Caco-2 (cell line): Measurements from ENCODE around the gene MRE11. TPM values are rescaled to one million over a fixed set of nuclear protein-coding genes. Genes with fewer than 3 reads are reported as not detected.
A peak's percentile ranks its signal among the peaks of the same experiment; 100 is the strongest.

ENCODE experiments used
- BruUV-seq: library from RNA; stranded (reverse); fragments of 400-500 nt; replicated peaks from 2 replicates; lab custom pipeline; 2021; lab: Mats Ljungman, UMichigan
- CTCF ChIA-PET: fragments of 300-600 bp; sonication (Branson Sonifier 250); formaldehyde crosslinking; loops from one replicate; lab custom pipeline; 2022; ENCODE audit warnings: antibody characterized with exemption; lab: Charles Lee
- POLR2A ChIA-PET: fragments of 300-600 bp; sonication (Branson Sonifier 250); formaldehyde crosslinking; loops from one replicate; lab custom pipeline; 2022; ENCODE audit warnings: antibody characterized with exemption; lab: Charles Lee
- DNase-seq, 2 experiments: peaks; one replicate each; pipeline versions ENCODE4 v3.0.0 to v3.0.0-alpha.2; 2020 to 2022
- H3K27me3 ChIP-seq: replicated peaks from 2 replicates; pipeline ENCODE4 v1.6.0; 2011; ENCODE audit warnings: low read length; ENCODE audit not compliant: control insufficient read depth, insufficient read depth
- H3K36me3 ChIP-seq: 2 replicates; pipeline ENCODE4 v1.5.1; 2011; ENCODE audit warnings: low read length; ENCODE audit not compliant: control insufficient read depth, insufficient read depth
- H3K4me1 ChIP-seq: fragments of 250-450 bp; sonication (Bioruptor Pico); 2 replicates; pipeline ENCODE4 v1.5.1; 2020; ENCODE audit warnings: mild to moderate bottlenecking
- H3K4me3 ChIP-seq: 2 replicates; pipeline ENCODE4 v1.5.1; 2011; ENCODE audit warnings: low read depth, mild to moderate bottlenecking, control low read depth, low read length
- H3K9me3 ChIP-seq: fragments of 250-450 bp; sonication (Bioruptor Pico); 2 replicates; pipeline ENCODE4 v1.5.1; 2020; ENCODE audit warnings: mild to moderate bottlenecking, moderate library complexity
- H3K27ac Mint-ChIP-seq: one replicate; pipeline ENCODE4 v1.8.0; 2022; ENCODE audit warnings: mixed read lengths; ENCODE audit not compliant: unreplicated experiment
- H3K27me3 Mint-ChIP-seq: one replicate; pipeline ENCODE4 v1.8.0; 2022; ENCODE audit warnings: mixed read lengths; ENCODE audit not compliant: insufficient read depth, unreplicated experiment
- H3K36me3 Mint-ChIP-seq: one replicate; pipeline ENCODE4 v1.8.0; 2022; ENCODE audit warnings: mild to moderate bottlenecking, mixed read lengths; ENCODE audit not compliant: insufficient read depth, unreplicated experiment
- H3K4me1 Mint-ChIP-seq: one replicate; pipeline ENCODE4 v1.8.0; 2022; ENCODE audit warnings: low read depth, mixed read lengths; ENCODE audit not compliant: unreplicated experiment
- H3K4me3 Mint-ChIP-seq: one replicate; pipeline ENCODE4 v1.8.0; 2022; ENCODE audit warnings: mild to moderate bottlenecking, moderate library complexity, mixed read lengths; ENCODE audit not compliant: unreplicated experiment
- H3K9me3 Mint-ChIP-seq: one replicate; pipeline ENCODE4 v1.8.0; 2022; ENCODE audit warnings: mixed read lengths; ENCODE audit not compliant: unreplicated experiment
- intact Hi-C: fragments of 100-400 bp; cut with micrococcal nuclease; formaldehyde crosslinking; loops from one replicate; pipeline ENCODE4 v1.10.0; 2022; ENCODE audit not compliant: unreplicated experiment
- total RNA-seq: library from RNA; stranded (reverse); gene quantifications from 2 replicates; pipeline ENCODE4 v1.2.3, GENCODE V29; 2022
- TF ChIP-seq, protein P1 (sequence below), 2 experiments: fragments of 200-600 bp in 1 of 2; IDR thresholded peaks; 1 replicate in 1 of 2; 2 replicates in 1 of 2; pipeline versions ENCODE4 v1.5.1 to v1.8.0; 2011 to 2022; ENCODE audit warnings: antibody characterized with exemption in 1 of 2, control low read depth in 1 of 2, inconsistent platforms in 1 of 2, low read depth in 1 of 2, low read length in 1 of 2, mild to moderate bottlenecking in 1 of 2, moderate library complexity in 1 of 2; ENCODE audit not compliant: insufficient read depth in 1 of 2, severe bottlenecking in 1 of 2, unreplicated experiment in 1 of 2

MRE11 gene
- total RNA-seq, 1 experiment from 2014 or later, result 80.0 TPM

DNA sequence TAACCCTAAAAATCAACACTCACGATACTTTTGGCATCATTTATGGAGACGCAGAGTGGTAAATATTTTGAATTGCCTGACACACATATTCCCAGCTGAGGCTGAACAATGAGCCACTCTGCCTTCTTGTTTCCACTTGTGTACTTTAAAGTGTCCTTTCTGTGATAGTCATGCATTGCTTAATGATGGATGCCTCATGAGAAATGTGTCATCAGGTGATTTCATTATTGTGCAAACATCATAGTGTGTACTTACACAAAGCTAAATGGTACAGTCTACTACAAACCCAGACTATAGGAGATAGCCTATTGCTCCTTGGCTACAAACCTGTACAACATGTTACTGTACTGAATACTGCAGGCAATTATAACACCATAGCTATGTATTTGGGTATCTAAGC, 44.2 kb downstream of the MRE11 start:
- Mint-ChIP-seq H3K4me3 (no peak overlapping the region), H3K36me3 (peaks cover 42% of the 10 kb centered on the region), H3K27me3 (no peaks in the 10 kb centered on the region), H3K9me3 (no peaks in the 10 kb centered on the region), H3K4me1 (no peaks in the 10 kb centered on the region), H3K27ac (no peak overlapping the region)
- no peaks in the 10 kb centered on the region for H3K27me3 ChIP-seq
- intact Hi-C loops, result no loop called here
- ChIA-PET POLR2A (no interaction called here), CTCF (no interaction called here)
- H3K9me3 ChIP-seq, result no peaks in the 10 kb centered on the region
- BruUV-seq, result no TSS peak
- peaks cover 5% of the 10 kb centered on the region; the same call in 1 of the 2 replicates for H3K4me1 ChIP-seq
- peak in 1 of 2 experiments; percentile 19 for DNase-seq
- H3K4me3 ChIP-seq, result no peak overlapping the region
- TF ChIP-seq, protein P1, sequence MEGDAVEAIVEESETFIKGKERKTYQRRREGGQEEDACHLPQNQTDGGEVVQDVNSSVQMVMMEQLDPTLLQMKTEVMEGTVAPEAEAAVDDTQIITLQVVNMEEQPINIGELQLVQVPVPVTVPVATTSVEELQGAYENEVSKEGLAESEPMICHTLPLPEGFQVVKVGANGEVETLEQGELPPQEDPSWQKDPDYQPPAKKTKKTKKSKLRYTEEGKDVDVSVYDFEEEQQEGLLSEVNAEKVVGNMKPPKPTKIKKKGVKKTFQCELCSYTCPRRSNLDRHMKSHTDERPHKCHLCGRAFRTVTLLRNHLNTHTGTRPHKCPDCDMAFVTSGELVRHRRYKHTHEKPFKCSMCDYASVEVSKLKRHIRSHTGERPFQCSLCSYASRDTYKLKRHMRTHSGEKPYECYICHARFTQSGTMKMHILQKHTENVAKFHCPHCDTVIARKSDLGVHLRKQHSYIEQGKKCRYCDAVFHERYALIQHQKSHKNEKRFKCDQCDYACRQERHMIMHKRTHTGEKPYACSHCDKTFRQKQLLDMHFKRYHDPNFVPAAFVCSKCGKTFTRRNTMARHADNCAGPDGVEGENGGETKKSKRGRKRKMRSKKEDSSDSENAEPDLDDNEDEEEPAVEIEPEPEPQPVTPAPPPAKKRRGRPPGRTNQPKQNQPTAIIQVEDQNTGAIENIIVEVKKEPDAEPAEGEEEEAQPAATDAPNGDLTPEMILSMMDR (IDR thresholded peaks at IDR 0.05; ENCODE audit: insufficient read depth in 1 of 2, low read depth in 1 of 2, low read length in 1 of 2, severe bottlenecking in 1 of 2, unreplicated experiment in 1 of 2), result no peak
- 0 out of 2 replicates have a peak, but pooled peaks cover 1% of the 10 kb centered on the region for H3K36me3 ChIP-seq

DNA sequence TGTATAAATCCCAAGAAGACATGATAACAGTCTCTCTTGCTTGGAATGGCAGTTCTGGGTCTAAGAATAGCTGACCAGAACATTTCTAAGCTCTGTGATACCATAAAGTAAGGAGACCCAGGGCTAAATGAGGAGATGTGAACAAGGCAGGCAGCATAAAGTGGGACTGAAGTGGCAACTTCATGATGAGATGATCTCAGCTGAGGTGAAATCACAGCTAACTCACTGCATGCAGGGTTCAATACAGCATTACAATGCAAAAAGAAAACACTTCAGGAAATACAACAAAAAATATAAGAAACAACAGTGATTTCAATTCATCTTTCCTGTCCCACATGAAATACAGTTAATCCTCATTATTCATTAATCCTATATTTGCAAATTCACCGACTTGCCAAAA, 44.6 kb downstream of the MRE11 start:
- Histone ChIP-seq H3K4me3 (no peak overlapping the region), H3K4me1 (peaks cover 5% of the 10 kb centered on the region; the same call in 1 of the 2 replicates), H3K36me3 (0 out of 2 replicates have a peak, but pooled peaks cover 1% of the 10 kb centered on the region), H3K27me3 (no peaks in the 10 kb centered on the region), H3K9me3 (no peaks in the 10 kb centered on the region)
- no TSS peak for BruUV-seq
- TF ChIP-seq, protein P1 (IDR thresholded peaks at IDR 0.05; ENCODE audit: insufficient read depth in 1 of 2, low read depth in 1 of 2, low read length in 1 of 2, severe bottlenecking in 1 of 2, unreplicated experiment in 1 of 2), result no peak
- ChIA-PET POLR2A (no interaction called here), CTCF (no interaction called here)
- intact Hi-C loops, result no loop called here
- H3K4me3 Mint-ChIP-seq, result no peak overlapping the region
- H3K27me3 Mint-ChIP-seq, result no peaks in the 10 kb centered on the region
- peaks cover 46% of the 10 kb centered on the region for H3K36me3 Mint-ChIP-seq
- H3K4me1 Mint-ChIP-seq, result no peaks in the 10 kb centered on the region
- no peak for DNase-seq
- H3K9me3 Mint-ChIP-seq, result no peaks in the 10 kb centered on the region
- H3K27ac Mint-ChIP-seq, result no peak overlapping the region

DNA sequence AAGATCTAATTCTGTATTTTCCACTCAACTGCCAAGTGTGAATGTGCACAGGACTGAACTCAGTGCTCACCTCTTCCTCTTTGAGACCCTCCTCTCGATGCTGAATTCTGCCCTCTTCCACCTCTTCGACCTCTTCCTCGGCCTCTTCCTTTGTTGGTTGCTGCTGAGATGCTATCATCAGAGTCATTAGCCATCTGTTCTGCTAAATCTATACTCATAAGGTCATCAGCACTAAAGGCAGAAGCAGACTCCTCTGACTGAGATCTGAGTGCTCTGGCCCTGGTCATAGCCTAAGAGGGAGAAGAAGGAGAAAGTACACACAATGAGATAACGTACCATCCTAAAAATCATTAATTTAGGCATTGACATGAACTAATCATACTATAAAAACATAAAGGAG, 46.5 kb downstream of the MRE11 start:
- Mint-ChIP-seq H3K9me3 (no peaks in the 10 kb centered on the region), H3K4me1 (no peaks in the 10 kb centered on the region), H3K27ac (no peak overlapping the region), H3K4me3 (no peak overlapping the region), H3K36me3 (peaks cover 55% of the 10 kb centered on the region), H3K27me3 (no peaks in the 10 kb centered on the region)
- ChIA-PET POLR2A (no interaction called here), CTCF (no interaction called here)
- Histone ChIP-seq H3K27me3 (no peaks in the 10 kb centered on the region), H3K4me1 (peaks cover 5% of the 10 kb centered on the region; the same call in 1 of the 2 replicates), H3K36me3 (0 out of 2 replicates have a peak, but pooled peaks cover 1% of the 10 kb centered on the region), H3K4me3 (no peak overlapping the region), H3K9me3 (no peaks in the 10 kb centered on the region)
- BruUV-seq, result no TSS peak
- intact Hi-C loops, result no loop called here
- no peak for DNase-seq
- TF ChIP-seq, protein P1 (IDR thresholded peaks at IDR 0.05; ENCODE audit: insufficient read depth in 1 of 2, low read depth in 1 of 2, low read length in 1 of 2, severe bottlenecking in 1 of 2, unreplicated experiment in 1 of 2), result no peak
